Neuronal stem cell (in vitro differentiated cells): ENCODE measurements around the gene TUBGCP2.
A peak's percentile ranks its signal among the peaks of the same experiment; 100 is the strongest.

Experiments used
- DNase-seq: peaks from one replicate; pipeline ENCODE4 v3.0.0-alpha.2; 2013; ENCODE audit warnings: low spot score
- H2AFZ ChIP-seq: one replicate; pipeline ENCODE4 v1.6.1; 2013; ENCODE audit warnings: mild to moderate bottlenecking, low read length, inconsistent platforms
- H2AK5ac ChIP-seq: 2 replicates; pipeline ENCODE4 v1.6.1; 2013; ENCODE audit warnings: low read depth, mild to moderate bottlenecking, inconsistent platforms, low read length, moderate library complexity, mixed read lengths
- H2BK120ac ChIP-seq: 2 replicates; pipeline ENCODE4 v1.6.1; 2013; ENCODE audit warnings: low read depth, mild to moderate bottlenecking, inconsistent platforms, low read length, moderate library complexity, mixed read lengths
- H2BK12ac ChIP-seq: one replicate; pipeline ENCODE4 v1.6.1; 2013; ENCODE audit warnings: low read length, inconsistent platforms
- H2BK15ac ChIP-seq: 2 replicates; pipeline ENCODE4 v1.6.1; 2013; ENCODE audit warnings: mild to moderate bottlenecking, low read length, inconsistent platforms, mixed read lengths
- H2BK5ac ChIP-seq: one replicate; pipeline ENCODE4 v1.6.1; 2013; ENCODE audit warnings: inconsistent platforms, mild to moderate bottlenecking, low read length, moderate library complexity
- H3K14ac ChIP-seq: one replicate; pipeline ENCODE4 v1.6.1; 2013; ENCODE audit warnings: low read length, inconsistent platforms
- H3K18ac ChIP-seq: 2 replicates; pipeline ENCODE4 v1.6.1; 2013; ENCODE audit warnings: low read length, inconsistent platforms
- H3K23ac ChIP-seq: 2 replicates; pipeline ENCODE4 v1.6.1; 2013; ENCODE audit warnings: low read depth, mild to moderate bottlenecking, mixed read lengths, low read length, inconsistent platforms; ENCODE audit not compliant: poor library complexity
- H3K27ac ChIP-seq: replicated peaks from 3 replicates; pipeline ENCODE4 v1.5.1; 2013; ENCODE audit warnings: low read length, inconsistent platforms
- H3K27me3 ChIP-seq, 3 experiments: 2 replicates each; pipeline ENCODE4 v1.6.1; 2013; ENCODE audit warnings: low read length in 3 of 3, mild to moderate bottlenecking in 2 of 3, inconsistent platforms in 1 of 3, low read depth in 1 of 3, mixed read lengths in 1 of 3, moderate library complexity in 1 of 3; ENCODE audit not compliant: control insufficient read depth in 3 of 3, insufficient read depth in 3 of 3
- H3K36me3 ChIP-seq, 2 donors: replicated peaks in 1 of 2; 2 replicates each; pipeline ENCODE4 v1.6.1; 2013; ENCODE audit warnings: low read length in 2 of 2; ENCODE audit not compliant: control insufficient read depth in 2 of 2, insufficient read depth in 2 of 2
- H3K4ac ChIP-seq: 2 replicates; pipeline ENCODE4 v1.6.1; 2013; ENCODE audit warnings: inconsistent platforms, mild to moderate bottlenecking, low read length, moderate library complexity
- H3K4me1 ChIP-seq, 2 donors: 1 replicate in 1 of 2; 2 replicates in 1 of 2; pipeline ENCODE4 v1.6.1; 2013; ENCODE audit warnings: low read length in 2 of 2, low read depth in 1 of 2; ENCODE audit not compliant: control insufficient read depth in 2 of 2, insufficient read depth in 1 of 2
- H3K4me2 ChIP-seq: one replicate; pipeline ENCODE4 v1.6.1; 2013; ENCODE audit warnings: mild to moderate bottlenecking, low read length, inconsistent platforms; ENCODE audit not compliant: insufficient read depth, poor library complexity, severe bottlenecking
- H3K4me3 ChIP-seq, 2 donors: 2 replicates each; pipeline ENCODE4 v1.5.1; 2013; ENCODE audit warnings: low read length in 2 of 2, mild to moderate bottlenecking in 2 of 2, inconsistent platforms in 1 of 2, moderate library complexity in 1 of 2
- H3K79me1 ChIP-seq: one replicate; pipeline ENCODE4 v1.6.1; 2013; ENCODE audit warnings: low read depth, mild to moderate bottlenecking, inconsistent platforms, low read length, moderate library complexity
- H3K9ac ChIP-seq: one replicate; pipeline ENCODE4 v1.6.1; 2013; ENCODE audit warnings: mild to moderate bottlenecking, low read depth, low read length, inconsistent platforms; ENCODE audit not compliant: poor library complexity
- H3K9me3 ChIP-seq, 2 donors: replicated peaks in 1 of 2; 2 replicates each; pipeline versions ENCODE3 to v1.6.1; 2013; ENCODE audit warnings: low read length in 2 of 2, mild to moderate bottlenecking in 2 of 2, inconsistent platforms in 1 of 2, low read depth in 1 of 2, mixed read lengths in 1 of 2, moderate library complexity in 1 of 2; ENCODE audit not compliant: control insufficient read depth in 2 of 2, insufficient read depth in 1 of 2
- H4K8ac ChIP-seq: one replicate; pipeline ENCODE4 v1.6.1; 2013; ENCODE audit warnings: low read depth, mild to moderate bottlenecking, inconsistent platforms, low read length, moderate library complexity
- H4K91ac ChIP-seq: one replicate; pipeline ENCODE4 v1.6.1; 2013; ENCODE audit warnings: low read length, low read depth, mild to moderate bottlenecking, inconsistent platforms; ENCODE audit not compliant: poor library complexity
- WGBS, 2 donors: extraction: QIAGEN DNeasy Blood & Tissue Kit; methylation state at CpG; one replicate each; pipeline ENCODE4 v1.1.7; 2013; ENCODE audit warnings: missing lambda C conversion rate in 2 of 2, mixed read lengths in 1 of 2; ENCODE audit not compliant: insufficient read length in 2 of 2, insufficient replicate concordance in 1 of 2; ENCODE audit errors: extremely low coverage in 2 of 2; 5-methylcytosine and 5-hydroxymethylcytosine counted together

The TUBGCP2 gene

DNA sequence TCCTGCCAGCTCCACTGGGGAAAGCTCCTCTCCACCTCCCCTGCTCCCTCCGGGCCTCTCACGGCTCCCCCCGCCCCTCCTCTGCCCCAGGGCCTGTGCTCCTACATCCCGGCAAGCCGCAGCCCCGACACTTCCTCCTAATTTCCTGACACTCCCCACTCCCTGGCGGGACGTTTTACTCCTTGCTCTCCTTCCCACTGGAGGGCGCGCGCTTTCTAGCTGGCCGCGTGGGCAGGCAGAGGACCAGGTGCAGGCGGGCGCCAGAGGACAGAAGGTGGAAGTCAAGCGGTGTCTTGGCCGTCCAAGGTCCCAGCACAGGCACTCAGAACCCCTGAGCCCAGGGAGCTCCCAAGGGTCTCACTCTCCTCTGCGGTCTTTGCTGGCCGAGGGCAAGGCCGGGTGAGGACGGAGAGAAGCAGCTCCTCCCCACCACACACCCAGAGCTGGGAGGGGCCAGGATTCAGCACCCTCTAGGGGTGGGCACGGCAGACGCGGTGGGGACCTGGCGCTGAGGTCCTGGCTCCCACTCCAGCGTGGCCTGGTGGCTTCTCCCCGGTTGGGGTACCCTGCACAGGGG is 51.1 kb downstream of the TUBGCP2 start:
- Histone ChIP-seq H2BK5ac (no peak overlapping the region), H3K9me3 (no peaks in the 10 kb centered on the region), H3K27ac (no peak overlapping the region), H3K27me3 (peaks cover 0 to 39% (median 2%) of the 10 kb centered on the region in 3 experiments), H2BK120ac (peak overlapping the region; percentile 72), H2BK12ac (no peak overlapping the region), H3K9ac (peak overlapping the region; percentile 81), H2BK15ac (peak overlapping the region; percentile 98), H2AFZ (peak overlapping the region; percentile 64), H3K4ac (peak overlapping the region; percentile 53), H3K18ac (peak overlapping the region; percentile 92), H3K79me1 (peaks cover 4% of the 10 kb centered on the region), H3K14ac (peak overlapping the region; percentile 63), H3K4me1 (peaks cover 19 to 31% of the 10 kb centered on the region in 2 donors), H3K23ac (peak overlapping the region; percentile 45), H3K36me3 (no peaks in the 10 kb centered on the region), H4K91ac (no peak overlapping the region), H2AK5ac (peak overlapping the region; percentile 93), H3K4me3 (no peak overlapping the region), H3K4me2 (peak overlapping the region; percentile 51), H4K8ac (peak overlapping the region; percentile 86)
- WGBS, 2 donors, result no CpG with 5 or more reads among the region's 27 CpGs
- DNase-seq, result no peak

GRCh38 chr10:133255323-133255722 is 53.3 kb downstream of the TUBGCP2 start:
- Histone ChIP-seq H2BK12ac (peak overlapping the region; percentile 41), H4K91ac (no peak overlapping the region), H3K79me1 (peaks cover 1% of the 10 kb centered on the region), H3K18ac (peak overlapping the region; percentile 66), H3K27ac (no peak overlapping the region), H4K8ac (no peak overlapping the region), H3K9ac (peak overlapping the region; percentile 55), H3K36me3 (no peaks in the 10 kb centered on the region), H3K14ac (no peak overlapping the region), H3K4me3 (no peak overlapping the region), H2BK5ac (no peak overlapping the region), H3K27me3 (peaks cover 0 to 38% (median 0%) of the 10 kb centered on the region in 3 experiments), H3K9me3 (no peaks in the 10 kb centered on the region), H2BK15ac (peak overlapping the region; percentile 58), H3K4ac (no peak overlapping the region), H2AFZ (no peak overlapping the region), H2AK5ac (peak overlapping the region; percentile 86), H3K23ac (no peak overlapping the region), H3K4me2 (no peak overlapping the region), H3K4me1 (peaks cover 13 to 21% of the 10 kb centered on the region in 2 donors), H2BK120ac (peak overlapping the region; percentile 93)
- no peak for DNase-seq
- no CpG with 5 or more reads among the region's 15 CpGs for WGBS, 2 donors

DNA sequence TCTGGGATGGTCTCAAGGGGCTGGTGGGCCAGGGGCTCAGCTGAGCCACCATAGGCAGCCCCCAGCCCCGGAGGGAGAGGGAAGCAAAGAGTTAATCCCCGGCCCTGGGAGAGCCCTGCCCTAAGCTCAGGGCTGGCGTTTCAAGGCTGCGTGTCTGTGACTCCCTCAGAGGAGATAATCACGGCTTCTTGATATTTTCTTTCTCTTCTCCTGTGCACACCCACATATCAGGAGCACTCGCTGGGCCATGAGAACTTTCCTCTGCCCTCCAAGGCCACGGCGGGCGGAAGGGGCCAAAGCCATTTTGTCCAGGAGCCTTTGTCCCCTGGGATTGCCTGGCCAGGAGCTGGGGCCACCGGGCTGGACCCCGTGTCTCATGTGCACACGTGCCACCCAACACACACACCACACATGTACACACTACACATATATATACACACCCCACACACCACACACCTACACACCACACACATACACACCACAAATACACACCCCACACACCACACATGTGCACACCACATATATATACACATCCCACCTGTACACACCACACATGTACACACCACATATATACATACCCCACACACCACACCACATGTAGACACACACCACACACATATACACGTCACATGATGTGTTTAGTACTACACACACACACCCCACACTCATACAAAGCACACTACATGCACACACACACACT is 54.1 kb downstream of the TUBGCP2 start:
- peak overlapping the region; percentile 93 for H2BK120ac ChIP-seq
- DNase-seq, result no peak
- no peak overlapping the region for H2BK12ac ChIP-seq
- H3K18ac ChIP-seq, result peak overlapping the region; percentile 59
- H2AK5ac ChIP-seq, result peak overlapping the region; percentile 86
- peak overlapping the region; percentile 85 for H2BK15ac ChIP-seq
- peaks cover 1% of the 10 kb centered on the region for H3K79me1 ChIP-seq
- no CpG with 5 or more reads among the region's 13 CpGs for WGBS, 2 donors
- no peak overlapping the region for H4K91ac ChIP-seq
- peak overlapping the region; percentile 24 for H2AFZ ChIP-seq
- H4K8ac ChIP-seq, result peak overlapping the region; percentile 23
- H2BK5ac ChIP-seq, result peak overlapping the region; percentile 66
- H3K9me3 ChIP-seq, result no peaks in the 10 kb centered on the region
- no peak overlapping the region for H3K4me2 ChIP-seq
- no peak overlapping the region for H3K27ac ChIP-seq
- peaks cover 13 to 24% of the 10 kb centered on the region in 2 donors for H3K4me1 ChIP-seq
- no peak overlapping the region for H3K23ac ChIP-seq
- H3K9ac ChIP-seq, result peak overlapping the region; percentile 44
- peaks cover 0 to 38% (median 0%) of the 10 kb centered on the region in 3 experiments for H3K27me3 ChIP-seq
- no peak overlapping the region for H3K4me3 ChIP-seq
- no peak overlapping the region for H3K4ac ChIP-seq
- H3K14ac ChIP-seq, result peak overlapping the region; percentile 71
- H3K36me3 ChIP-seq, result no peaks in the 10 kb centered on the region

- Histone ChIP-seq H3K27ac (no peak overlapping the region), H4K91ac (no peak overlapping the region), H4K8ac (no peak overlapping the region), H3K9me3 (no peaks in the 10 kb centered on the region), H3K4me1 (peaks cover 13 to 22% of the 10 kb centered on the region in 2 donors), H2BK12ac (no peak overlapping the region), H2AFZ (no peak overlapping the region), H3K14ac (no peak overlapping the region), H2BK5ac (no peak overlapping the region), H3K36me3 (no peaks in the 10 kb centered on the region), H3K9ac (no peak overlapping the region), H2BK15ac (no peak overlapping the region), H3K27me3 (peaks cover 0 to 37% (median 0%) of the 10 kb centered on the region in 3 experiments), H3K23ac (no peak overlapping the region), H3K4me2 (no peak overlapping the region), H3K4me3 (no peak overlapping the region), H3K4ac (no peak overlapping the region), H3K79me1 (peaks cover 1% of the 10 kb centered on the region), H2BK120ac (no peak overlapping the region), H2AK5ac (no peak overlapping the region), H3K18ac (no peak overlapping the region)
- DNase-seq, result no peak
- no CpG with 5 or more reads among the region's 22 CpGs for WGBS, 2 donors
Measured at GRCh38 chr10:133253361-133253955, 55.2 kb downstream of the TUBGCP2 start.
